Esophagus muscularis mucosa (tissue), 4 donors: Measurements from ENCODE around the gene NEK2. TPM values are rescaled to one million over a fixed set of nuclear protein-coding genes. Genes with fewer than 3 reads are reported as not detected.

ENCODE experiments used
- DNase-seq: peaks from one replicate; pipeline ENCODE4 v3.0.0-alpha.2; 2017; ENCODE audit errors: extremely low spot score
- H3K27ac ChIP-seq, 4 donors: fragments of 200-600 bp; sonication (generic); replicated peaks in 1 of 4; 1 replicate in 3 of 4; 2 replicates in 1 of 4; pipeline ENCODE4 v1.5.1; 2016 to 2019; ENCODE audit warnings: mild to moderate bottlenecking in 1 of 4
- H3K27me3 ChIP-seq, 4 donors: fragments of 200-600 bp; sonication (generic); one replicate each; pipeline versions ENCODE4 v1.5.1 to v1.6.0; 2016 to 2019
- H3K36me3 ChIP-seq, 4 donors: fragments of 200-600 bp; sonication (generic); one replicate each; pipeline ENCODE4 v1.5.1; 2016 to 2019
- H3K4me1 ChIP-seq, 4 donors: fragments of 200-600 bp; sonication (generic); one replicate each; pipeline ENCODE4 v1.5.1; 2016 to 2019
- H3K4me3 ChIP-seq, 4 donors: fragments of 200-600 bp; sonication (generic); 1 replicate in 2 of 4; 2 replicates in 2 of 4; pipeline ENCODE4 v1.5.1; 2016 to 2019; ENCODE audit warnings: mild to moderate bottlenecking in 4 of 4, moderate library complexity in 1 of 4
- H3K9me3 ChIP-seq, 4 donors: fragments of 200-600 bp; sonication (generic); 1 replicate in 3 of 4; 2 replicates in 1 of 4; pipeline ENCODE4 v1.5.1; 2016 to 2019
- EP300 ChIP-seq: sonication (generic); formaldehyde crosslinking; IDR thresholded peaks from one replicate; pipeline ENCODE4 v1.6.1; 2017; ENCODE audit warnings: antibody characterized with exemption
- POLR2A ChIP-seq: fragments of 450-650 bp; IDR thresholded peaks from one replicate; pipeline ENCODE4 v1.6.1; 2017; ENCODE audit warnings: antibody characterized with exemption, moderate library complexity, mild to moderate bottlenecking, low read depth
- POLR2AphosphoS5 ChIP-seq, 2 donors: sonication (generic); formaldehyde crosslinking; IDR thresholded peaks; one replicate each; pipeline ENCODE4 v1.6.1; 2017; ENCODE audit warnings: antibody characterized with exemption in 2 of 2
- WGBS: methylation state at CpG from one replicate; pipeline ENCODE4 v1.1.5; 2018; 5-methylcytosine and 5-hydroxymethylcytosine counted together
- intact Hi-C: fragments of 100-400 bp; cut with DNase I; formaldehyde crosslinking; loops from one replicate; pipeline ENCODE4 v1.15.1; 2023
- total RNA-seq, 4 donors: library from RNA; depleted of rRNA; stranded (reverse); fragments of >200 nt; gene quantifications; one replicate each; pipeline versions ENCODE4 v1.1.0 to v1.2.1, GENCODE V29; 2016
- TF ChIP-seq, protein P1 (sequence below), 3 experiments: fragments of 200-600 bp in 2 of 3; fragments of 450-650 bp in 1 of 3; sonication (generic) in 2 of 3; IDR thresholded peaks; one replicate each; pipeline ENCODE4 v1.5.1; 2017 to 2019; ENCODE audit warnings: antibody characterized with exemption in 3 of 3, mild to moderate bottlenecking in 2 of 3, moderate library complexity in 1 of 3

Gene NEK2
- total RNA-seq, 4 donors from 2014 or later, result not detected

DNA sequence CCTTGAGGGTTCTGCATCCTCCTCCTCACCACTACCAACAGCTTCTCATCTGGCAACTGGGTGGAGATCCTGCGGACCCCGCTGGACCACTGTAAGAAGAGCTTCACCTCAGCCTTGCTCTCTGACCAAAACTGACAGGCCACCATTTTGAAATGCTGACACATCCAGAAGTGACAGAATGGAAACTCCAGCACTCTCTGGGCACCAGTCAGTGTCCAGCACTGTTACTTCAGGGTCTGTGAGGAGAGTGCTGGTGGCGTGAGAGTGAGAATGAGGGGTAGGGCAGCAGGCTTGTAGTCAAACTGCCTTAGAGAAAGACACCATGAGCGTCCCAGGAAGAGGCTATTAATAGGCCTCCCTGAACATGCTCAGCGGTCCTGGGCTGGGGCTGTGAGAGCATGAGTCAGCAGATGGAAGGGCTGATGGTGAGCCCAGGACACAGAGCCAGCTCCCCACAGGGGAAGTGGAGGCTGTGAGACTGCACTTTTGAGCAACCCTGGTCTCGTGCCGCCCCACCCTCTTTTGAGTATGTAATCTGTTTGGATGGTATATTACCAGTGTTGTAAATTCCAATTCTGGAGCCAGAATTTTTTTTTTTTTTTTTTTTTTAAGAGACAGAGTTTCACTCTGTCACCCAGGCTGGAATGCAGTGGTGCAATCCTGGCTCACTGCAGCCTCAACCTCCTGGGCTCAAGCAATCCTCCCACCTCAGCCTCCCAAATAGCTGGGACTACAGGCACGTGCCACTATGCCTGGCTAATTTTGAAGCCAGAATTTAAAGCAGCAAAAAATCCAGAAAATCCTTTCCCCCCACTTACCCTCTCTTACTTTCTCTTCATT is 62.1 kb downstream of the NEK2 start:
- H3K27me3 ChIP-seq, result no peaks in the 10 kb centered on the region
- H3K4me3 ChIP-seq, result no peak overlapping the region
- intact Hi-C loops, result loop anchor here (5.0 kb wide), 1 partner anchor 36 kb away; the partner anchor contains the start of gene SLC30A1
- 38% methylated on average over 6 of the region's 8 CpGs for WGBS
- peak overlapping the region; percentile 73 to 79 (median 75) for H3K27ac ChIP-seq
- H3K4me1 ChIP-seq, result peaks cover 37 to 52% (median 49%) of the 10 kb centered on the region in 4 donors
- TF ChIP-seq EP300, result no peak
- peak; percentile 63 to 79 for TF ChIP-seq POLR2AphosphoS5 (IDR thresholded peaks at IDR 0.05)
- no peaks in the 10 kb centered on the region for H3K9me3 ChIP-seq
- peak; percentile 97 for DNase-seq
- no peaks in the 10 kb centered on the region for H3K36me3 ChIP-seq

DNA sequence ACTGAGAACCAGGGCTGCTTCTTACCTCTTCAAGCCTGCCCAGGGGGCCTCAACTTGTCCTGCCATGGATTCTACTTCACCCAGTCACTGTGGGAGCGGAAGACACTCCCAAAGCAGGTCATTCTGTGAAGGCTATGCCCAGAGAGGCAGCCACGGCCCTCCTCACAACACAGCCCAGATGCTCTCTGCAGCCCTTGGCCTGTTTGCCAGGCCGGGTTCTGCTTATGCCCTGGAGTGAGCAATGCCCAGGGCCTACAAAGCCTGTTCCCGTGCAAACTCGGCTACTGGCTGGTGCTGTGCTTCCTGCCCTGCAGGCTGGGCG is 62.7 kb downstream of the NEK2 start:
- no peaks in the 10 kb centered on the region for H3K36me3 ChIP-seq
- TF ChIP-seq POLR2AphosphoS5 (IDR thresholded peaks at IDR 0.05) (no peak), POLR2A (no peak), EP300 (no peak)
- TF ChIP-seq, protein P1, sequence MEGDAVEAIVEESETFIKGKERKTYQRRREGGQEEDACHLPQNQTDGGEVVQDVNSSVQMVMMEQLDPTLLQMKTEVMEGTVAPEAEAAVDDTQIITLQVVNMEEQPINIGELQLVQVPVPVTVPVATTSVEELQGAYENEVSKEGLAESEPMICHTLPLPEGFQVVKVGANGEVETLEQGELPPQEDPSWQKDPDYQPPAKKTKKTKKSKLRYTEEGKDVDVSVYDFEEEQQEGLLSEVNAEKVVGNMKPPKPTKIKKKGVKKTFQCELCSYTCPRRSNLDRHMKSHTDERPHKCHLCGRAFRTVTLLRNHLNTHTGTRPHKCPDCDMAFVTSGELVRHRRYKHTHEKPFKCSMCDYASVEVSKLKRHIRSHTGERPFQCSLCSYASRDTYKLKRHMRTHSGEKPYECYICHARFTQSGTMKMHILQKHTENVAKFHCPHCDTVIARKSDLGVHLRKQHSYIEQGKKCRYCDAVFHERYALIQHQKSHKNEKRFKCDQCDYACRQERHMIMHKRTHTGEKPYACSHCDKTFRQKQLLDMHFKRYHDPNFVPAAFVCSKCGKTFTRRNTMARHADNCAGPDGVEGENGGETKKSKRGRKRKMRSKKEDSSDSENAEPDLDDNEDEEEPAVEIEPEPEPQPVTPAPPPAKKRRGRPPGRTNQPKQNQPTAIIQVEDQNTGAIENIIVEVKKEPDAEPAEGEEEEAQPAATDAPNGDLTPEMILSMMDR (IDR thresholded peaks at IDR 0.05), result no peak
- intact Hi-C loops, result loop anchor here (5.0 kb wide), 1 partner anchor 35 kb away; the partner anchor contains the start of gene SLC30A1
- H3K27me3 ChIP-seq, result no peaks in the 10 kb centered on the region
- no peaks in the 10 kb centered on the region for H3K9me3 ChIP-seq
- WGBS, result 100% methylated on average over 1 of the region's 6 CpGs
- peak overlapping the region; percentile 73 to 79 (median 75) for H3K27ac ChIP-seq
- peaks cover 37 to 52% (median 49%) of the 10 kb centered on the region in 4 donors for H3K4me1 ChIP-seq
- no peak for DNase-seq
- H3K4me3 ChIP-seq, result no peak overlapping the region

Other genes starting within 250 kb of the NEK2 start
- under 1 TPM; 0.19 to 0.98 (median 0.75) TPM for gene RD3, start 183.5 kb downstream of the NEK2 start, total RNA-seq
- 10 to 100 TPM in 3 of 4 donors, 1 to 10 TPM in 1; 7.5 to 10.6 (median 10.2) TPM for gene SLC30A1, start 96.5 kb downstream of the NEK2 start, total RNA-seq
- 10 to 100 TPM; 49.0 to 76.2 (median 62.2) TPM for gene LPGAT1, start 155.1 kb upstream of the NEK2 start, total RNA-seq